ENCODE results near the gene SWAP70. TPM values are rescaled to one million over a fixed set of nuclear protein-coding genes. Genes with fewer than 3 reads are reported as not detected.
A peak's percentile ranks its signal among the peaks of the same experiment; 100 is the strongest.

The SWAP70 gene
- total and polyA plus RNA-seq, 2 of the 13 experiments (the other 11 are each of a cell fraction or from before 2014, with no cell fraction given): 4.6 to 8.7 TPM

DNA sequence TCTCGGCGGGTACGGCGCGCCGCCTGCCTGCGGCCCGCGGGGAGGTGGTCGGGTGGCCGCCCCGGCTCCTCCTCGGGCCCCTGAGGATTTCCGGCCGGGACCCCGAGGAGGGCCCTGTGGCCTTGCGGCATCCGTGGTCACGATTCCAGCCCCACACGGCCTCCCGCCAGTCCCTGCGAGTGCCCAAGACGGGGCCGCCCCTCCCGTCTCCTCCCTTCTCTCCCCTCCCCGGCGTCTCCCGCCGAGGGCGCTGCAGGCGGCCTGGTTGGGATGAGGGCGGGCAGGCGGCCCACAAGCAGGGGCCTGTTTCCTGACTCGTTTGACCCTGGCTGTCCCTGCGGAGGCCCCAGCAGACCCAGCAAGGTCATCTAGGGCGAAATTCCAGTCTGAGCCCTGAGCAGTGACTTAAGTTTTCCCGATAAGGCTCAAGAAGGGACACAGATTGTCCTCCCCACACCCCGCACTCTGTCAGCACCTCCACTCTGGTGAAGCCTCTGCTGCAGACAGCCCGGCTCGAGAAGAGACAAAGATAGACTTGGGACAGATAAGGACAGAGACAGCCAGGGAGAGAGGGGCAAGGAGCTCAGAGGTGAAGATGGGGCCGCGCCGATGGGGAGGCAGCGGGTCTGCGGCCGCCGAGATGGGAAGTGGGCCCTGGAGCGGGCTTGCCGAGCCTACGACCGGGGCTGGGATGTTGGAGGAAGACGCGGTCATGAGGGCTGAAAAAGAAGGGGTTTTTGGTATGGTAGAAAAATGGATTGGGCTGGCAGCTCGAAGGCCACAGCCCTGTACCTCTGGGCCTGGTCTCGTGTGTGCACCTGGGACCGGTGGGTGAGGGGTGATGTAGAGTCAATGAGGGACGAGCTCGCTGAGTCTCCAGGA lies 95.0 kb downstream of the SWAP70 start (continued):
- TF ChIP-seq, protein P1, sequence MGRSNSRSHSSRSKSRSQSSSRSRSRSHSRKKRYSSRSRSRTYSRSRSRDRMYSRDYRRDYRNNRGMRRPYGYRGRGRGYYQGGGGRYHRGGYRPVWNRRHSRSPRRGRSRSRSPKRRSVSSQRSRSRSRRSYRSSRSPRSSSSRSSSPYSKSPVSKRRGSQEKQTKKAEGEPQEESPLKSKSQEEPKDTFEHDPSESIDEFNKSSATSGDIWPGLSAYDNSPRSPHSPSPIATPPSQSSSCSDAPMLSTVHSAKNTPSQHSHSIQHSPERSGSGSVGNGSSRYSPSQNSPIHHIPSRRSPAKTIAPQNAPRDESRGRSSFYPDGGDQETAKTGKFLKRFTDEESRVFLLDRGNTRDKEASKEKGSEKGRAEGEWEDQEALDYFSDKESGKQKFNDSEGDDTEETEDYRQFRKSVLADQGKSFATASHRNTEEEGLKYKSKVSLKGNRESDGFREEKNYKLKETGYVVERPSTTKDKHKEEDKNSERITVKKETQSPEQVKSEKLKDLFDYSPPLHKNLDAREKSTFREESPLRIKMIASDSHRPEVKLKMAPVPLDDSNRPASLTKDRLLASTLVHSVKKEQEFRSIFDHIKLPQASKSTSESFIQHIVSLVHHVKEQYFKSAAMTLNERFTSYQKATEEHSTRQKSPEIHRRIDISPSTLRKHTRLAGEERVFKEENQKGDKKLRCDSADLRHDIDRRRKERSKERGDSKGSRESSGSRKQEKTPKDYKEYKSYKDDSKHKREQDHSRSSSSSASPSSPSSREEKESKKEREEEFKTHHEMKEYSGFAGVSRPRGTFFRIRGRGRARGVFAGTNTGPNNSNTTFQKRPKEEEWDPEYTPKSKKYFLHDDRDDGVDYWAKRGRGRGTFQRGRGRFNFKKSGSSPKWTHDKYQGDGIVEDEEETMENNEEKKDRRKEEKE (IDR thresholded peaks at IDR 0.05): no peak
- TF ChIP-seq ZNF788 (CRISPR knock-in tag; IDR thresholded peaks at IDR 0.05; ENCODE audit: borderline replicate concordance): no peak
- TF ChIP-seq ZIK1 (CRISPR knock-in tag; IDR thresholded peaks at IDR 0.05; ENCODE audit: borderline replicate concordance, low read depth): no peak
- TF ChIP-seq SNAPC2 (CRISPR knock-in tag; IDR thresholded peaks at IDR 0.05): peak; percentile 90
- TF ChIP-seq RCOR2 (CRISPR knock-in tag; IDR thresholded peaks at IDR 0.05): no peak
- peak; percentile 62; the same call in 1 of the 2 replicates for TF ChIP-seq SPEN (CRISPR knock-in tag; IDR thresholded peaks at IDR 0.05; ENCODE audit: low read depth)
- TF ChIP-seq CENPX (CRISPR knock-in tag; IDR thresholded peaks at IDR 0.05): no peak
- no peak for TF ChIP-seq YEATS4 (CRISPR knock-in tag; IDR thresholded peaks at IDR 0.05; ENCODE audit: borderline replicate concordance)
- TF ChIP-seq, protein P2, sequence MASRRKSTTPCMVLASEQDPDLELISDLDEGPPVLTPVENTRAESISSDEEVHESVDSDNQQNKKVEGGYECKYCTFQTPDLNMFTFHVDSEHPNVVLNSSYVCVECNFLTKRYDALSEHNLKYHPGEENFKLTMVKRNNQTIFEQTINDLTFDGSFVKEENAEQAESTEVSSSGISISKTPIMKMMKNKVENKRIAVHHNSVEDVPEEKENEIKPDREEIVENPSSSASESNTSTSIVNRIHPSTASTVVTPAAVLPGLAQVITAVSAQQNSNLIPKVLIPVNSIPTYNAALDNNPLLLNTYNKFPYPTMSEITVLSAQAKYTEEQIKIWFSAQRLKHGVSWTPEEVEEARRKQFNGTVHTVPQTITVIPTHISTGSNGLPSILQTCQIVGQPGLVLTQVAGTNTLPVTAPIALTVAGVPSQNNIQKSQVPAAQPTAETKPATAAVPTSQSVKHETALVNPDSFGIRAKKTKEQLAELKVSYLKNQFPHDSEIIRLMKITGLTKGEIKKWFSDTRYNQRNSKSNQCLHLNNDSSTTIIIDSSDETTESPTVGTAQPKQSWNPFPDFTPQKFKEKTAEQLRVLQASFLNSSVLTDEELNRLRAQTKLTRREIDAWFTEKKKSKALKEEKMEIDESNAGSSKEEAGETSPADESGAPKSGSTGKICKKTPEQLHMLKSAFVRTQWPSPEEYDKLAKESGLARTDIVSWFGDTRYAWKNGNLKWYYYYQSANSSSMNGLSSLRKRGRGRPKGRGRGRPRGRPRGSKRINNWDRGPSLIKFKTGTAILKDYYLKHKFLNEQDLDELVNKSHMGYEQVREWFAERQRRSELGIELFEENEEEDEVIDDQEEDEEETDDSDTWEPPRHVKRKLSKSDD (CRISPR knock-in tag; IDR thresholded peaks at IDR 0.05; ENCODE audit: low read depth): 0 out of 2 replicates have a peak, but pooled peaks have one; percentile 55
- TF ChIP-seq, protein P3, sequence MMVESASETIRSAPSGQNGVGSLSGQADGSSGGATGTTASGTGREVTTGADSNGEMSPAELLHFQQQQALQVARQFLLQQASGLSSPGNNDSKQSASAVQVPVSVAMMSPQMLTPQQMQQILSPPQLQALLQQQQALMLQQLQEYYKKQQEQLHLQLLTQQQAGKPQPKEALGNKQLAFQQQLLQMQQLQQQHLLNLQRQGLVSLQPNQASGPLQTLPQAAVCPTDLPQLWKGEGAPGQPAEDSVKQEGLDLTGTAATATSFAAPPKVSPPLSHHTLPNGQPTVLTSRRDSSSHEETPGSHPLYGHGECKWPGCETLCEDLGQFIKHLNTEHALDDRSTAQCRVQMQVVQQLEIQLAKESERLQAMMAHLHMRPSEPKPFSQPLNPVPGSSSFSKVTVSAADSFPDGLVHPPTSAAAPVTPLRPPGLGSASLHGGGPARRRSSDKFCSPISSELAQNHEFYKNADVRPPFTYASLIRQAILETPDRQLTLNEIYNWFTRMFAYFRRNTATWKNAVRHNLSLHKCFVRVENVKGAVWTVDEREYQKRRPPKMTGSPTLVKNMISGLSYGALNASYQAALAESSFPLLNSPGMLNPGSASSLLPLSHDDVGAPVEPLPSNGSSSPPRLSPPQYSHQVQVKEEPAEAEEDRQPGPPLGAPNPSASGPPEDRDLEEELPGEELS (CRISPR knock-in tag; IDR thresholded peaks at IDR 0.05): no peak
- TF ChIP-seq, protein P4, sequence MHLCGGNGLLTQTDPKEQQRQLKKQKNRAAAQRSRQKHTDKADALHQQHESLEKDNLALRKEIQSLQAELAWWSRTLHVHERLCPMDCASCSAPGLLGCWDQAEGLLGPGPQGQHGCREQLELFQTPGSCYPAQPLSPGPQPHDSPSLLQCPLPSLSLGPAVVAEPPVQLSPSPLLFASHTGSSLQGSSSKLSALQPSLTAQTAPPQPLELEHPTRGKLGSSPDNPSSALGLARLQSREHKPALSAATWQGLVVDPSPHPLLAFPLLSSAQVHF (CRISPR knock-in tag; IDR thresholded peaks at IDR 0.05): no peak; the same call in 1 of the 2 replicates
- TF ChIP-seq ZNF441 (CRISPR knock-in tag; IDR thresholded peaks at IDR 0.05; ENCODE audit: borderline replicate concordance): no peak; the same call in 1 of the 2 replicates
